GM12878 (cell line): ENCODE results near the gene PLEKHN1. TPM values are rescaled to one million over a fixed set of nuclear protein-coding genes. Genes with fewer than 3 reads are reported as not detected.
A peak's percentile ranks its signal among the peaks of the same experiment; 100 is the strongest.

Experiments used
- ATAC-seq: fragments of 200-7000 bp; cut with Tn5 transposase; 3 replicates; pipeline ENCODE4 v1.9.1; 2020; ENCODE audit warnings: mild to moderate bottlenecking, moderate library complexity
- BruUV-seq: library from RNA; stranded (reverse); fragments of 400-500 nt; replicated peaks from 2 replicates; lab custom pipeline; 2021; lab: Mats Ljungman, UMichigan
- CTCF ChIA-PET: fragments of 300-600 bp; sonication (Branson Sonifier 250); formaldehyde crosslinking; extraction: SDS; loops from one replicate; lab custom pipeline; 2021; ENCODE audit warnings: inconsistent platforms; lab: Yijun Ruan, JAX
- POLR2A ChIA-PET: fragments of 350-600 bp; formaldehyde crosslinking; extraction: SDS; loops from one replicate; lab custom pipeline; 2021; ENCODE audit warnings: inconsistent platforms; lab: Charles Lee
- RAD21 ChIA-PET: fragments of 300-600 bp; sonication (Branson Sonifier 250); formaldehyde crosslinking; loops from one replicate; lab custom pipeline; 2023; ENCODE audit warnings: antibody characterized with exemption; ENCODE audit not compliant: unreplicated experiment; lab: Charles Lee
- SMC1A ChIA-PET: fragments of 300-600 bp; sonication (Branson Sonifier 250); formaldehyde crosslinking; loops from one replicate; lab custom pipeline; 2023; ENCODE audit not compliant: unreplicated experiment, uncharacterized antibody; lab: Charles Lee
- DNase-seq: peaks from one replicate; pipeline ENCODE4 v3.0.0-alpha.2; 2011; ENCODE audit warnings: low read depth, low spot score
- FAIRE-seq: peaks from 3 replicates; lab custom pipeline; 2011; peaks lifted over from hg19 to GRCh38; lab: Jason Lieb, UNC
- H2AFZ ChIP-seq: 2 replicates; pipeline ENCODE4 v1.6.0; 2011; ENCODE audit warnings: low read depth, low read length, control low read depth; ENCODE audit not compliant: control insufficient read depth
- H3K27ac ChIP-seq: 2 replicates; pipeline ENCODE4 v1.5.1; 2011; ENCODE audit warnings: control low read depth; ENCODE audit not compliant: control insufficient read depth, insufficient read depth
- H3K27me3 ChIP-seq, 2 experiments: replicated peaks in 1 of 2; 2 replicates each; pipeline versions ENCODE4 v1.6.0 to v1.6.1; 2011; ENCODE audit warnings: low read length in 1 of 2; ENCODE audit not compliant: control insufficient read depth in 2 of 2, insufficient read depth in 2 of 2
- H3K36me3 ChIP-seq, 2 experiments: 2 replicates each; pipeline ENCODE4 v1.5.1; 2011; ENCODE audit warnings: low read length in 1 of 2; ENCODE audit not compliant: control insufficient read depth in 2 of 2, insufficient read depth in 2 of 2
- H3K4me1 ChIP-seq: 2 replicates; pipeline ENCODE4 v1.6.1; 2011; ENCODE audit warnings: mild to moderate bottlenecking, low read length, moderate library complexity, mixed read lengths; ENCODE audit not compliant: control insufficient read depth, insufficient read depth
- H3K4me2 ChIP-seq: 2 replicates; pipeline ENCODE4 v1.6.0; 2011; ENCODE audit warnings: control low read depth; ENCODE audit not compliant: control insufficient read depth, insufficient read depth
- H3K4me3 ChIP-seq: fragments of 200-600 bp; sonication (generic); 2 replicates; pipeline ENCODE4 v1.5.1; 2016
- H3K79me2 ChIP-seq: 2 replicates; pipeline ENCODE4 v1.6.0; 2011; ENCODE audit warnings: low read length; ENCODE audit not compliant: control insufficient read depth, insufficient read depth
- H3K9ac ChIP-seq: 2 replicates; pipeline ENCODE4 v1.8.0; 2011; ENCODE audit warnings: low read length, control low read depth, mixed read lengths; ENCODE audit not compliant: control insufficient read depth, insufficient read depth
- H3K9me3 ChIP-seq: replicated peaks from 3 replicates; pipeline ENCODE4 v1.5.1; 2011; ENCODE audit warnings: mild to moderate bottlenecking, low read length; ENCODE audit not compliant: control insufficient read depth, insufficient read depth
- H4K20me1 ChIP-seq: 2 replicates; pipeline ENCODE4 v1.6.0; 2011; ENCODE audit not compliant: control insufficient read depth, insufficient read depth
- ATF7 ChIP-seq: fragments of 450-650 bp; IDR thresholded peaks from 2 replicates; pipeline ENCODE4 v1.6.1; 2016; ENCODE audit warnings: low read depth, mild to moderate bottlenecking
- BCL11A ChIP-seq: IDR thresholded peaks from 2 replicates; pipeline ENCODE4 v1.6.1; 2011; ENCODE audit warnings: low read depth, low read length
- CTCF ChIP-seq, 3 experiments: IDR thresholded peaks in 2 of 3; conservative IDR thresholded peaks in 1 of 3; 2 replicates each; pipeline ENCODE4 v1.5.1; 2011; ENCODE audit warnings: low read depth in 3 of 3, low read length in 3 of 3, mild to moderate bottlenecking in 3 of 3, control low read depth in 2 of 3, moderate library complexity in 2 of 3, inconsistent platforms in 1 of 3, mixed read lengths in 1 of 3; ENCODE audit not compliant: control insufficient read depth in 2 of 3, insufficient read depth in 1 of 3; ENCODE audit errors: extremely low read depth in 1 of 3
- HDAC2 ChIP-seq: fragments of 200-600 bp; sonication (generic); IDR thresholded peaks from 2 replicates; pipeline ENCODE4 v1.6.1; 2017
- HDGF ChIP-seq: fragments of 450-650 bp; IDR thresholded peaks from 2 replicates; pipeline ENCODE4 v1.6.1; 2016; ENCODE audit warnings: antibody characterized with exemption
- JUNB ChIP-seq: IDR thresholded peaks from 2 replicates; pipeline ENCODE4 v1.6.1; 2016; ENCODE audit warnings: antibody characterized with exemption, mild to moderate bottlenecking
- MEF2B ChIP-seq: fragments of 450-650 bp; IDR thresholded peaks from 2 replicates; pipeline ENCODE4 v1.6.1; 2018; ENCODE audit warnings: mild to moderate bottlenecking, moderate library complexity; ENCODE audit not compliant: partially characterized antibody, poor library complexity, severe bottlenecking
- RFX5 ChIP-seq: IDR thresholded peaks from 2 replicates; pipeline ENCODE4 v1.6.1; 2011; ENCODE audit warnings: low read depth, low read length, improper control_type of control experiment
- SMAD1 ChIP-seq: fragments of 450-650 bp; IDR thresholded peaks from 2 replicates; pipeline ENCODE4 v1.6.1; 2018; ENCODE audit warnings: mild to moderate bottlenecking, low read depth; ENCODE audit not compliant: partially characterized antibody
- STAT1 ChIP-seq: fragments of 450-650 bp; conservative IDR thresholded peaks from 2 replicates; pipeline ENCODE4 v1.6.1; 2014; ENCODE audit warnings: antibody characterized with exemption, mild to moderate bottlenecking
- ZBED1 ChIP-seq: IDR thresholded peaks from 2 replicates; pipeline ENCODE4 v1.6.1; 2016; ENCODE audit warnings: borderline replicate concordance
- ZNF274 ChIP-seq: IDR thresholded peaks from one replicate; pipeline ENCODE4 v1.8.0; 2011; ENCODE audit not compliant: insufficient read length, insufficient read depth
- WGBS: methylation state at CpG from one replicate; pipeline ENCODE4 v1.1.6; 2016; ENCODE audit warnings: low lambda C conversion rate; ENCODE audit not compliant: insufficient replicate concordance, insufficient coverage; ENCODE audit errors: missing lambda C conversion rate; 5-methylcytosine and 5-hydroxymethylcytosine counted together
- in situ Hi-C: fragments of 300-500 bp; cut with MboI; formaldehyde crosslinking; loops from 9 replicates; pipeline ENCODE4 v1.14.3; 2018; ENCODE audit warnings: mixed read lengths
- intact Hi-C: fragments of 100-400 bp; cut with micrococcal nuclease; formaldehyde crosslinking; loops from one replicate; pipeline ENCODE4 v1.14.2; 2022; ENCODE audit not compliant: unreplicated experiment
- polyA plus RNA-seq, 11 experiments: library from polyadenylated mRNA; depleted of rRNA in 4 of 11; unstranded in 6 of 11; stranded (reverse) in 5 of 11; fragments of >200 nt; fragmentation: Nextera tagmentation in 4 of 11; fragmentation: Illumina TruSeq in 1 of 11; extraction: Ambion mirVana in 4 of 11; extraction: Trizol in 1 of 11; gene quantifications; 1 replicate in 1 of 11; 2 replicates in 10 of 11; pipeline versions ENCODE4 v1.2.1 to v1.2.3, GENCODE V29; 2011 to 2016; ENCODE audit warnings: inconsistent platforms in 2 of 11, missing spikeins in 2 of 11, low read depth in 1 of 11
- total RNA-seq, 4 experiments: library from RNA; depleted of rRNA in 3 of 4; stranded (reverse); fragments of >200 nt in 3 of 4; fragmentation: Illumina TruSeq in 1 of 4; extraction: Trizol in 1 of 4; gene quantifications; 2 replicates each; pipeline versions ENCODE4 v1.2.1 to v1.2.3, GENCODE V29; 2013 to 2021
- TF ChIP-seq, protein P1 (sequence below): fragments of 450-650 bp; formaldehyde crosslinking; IDR thresholded peaks from 2 replicates; pipeline ENCODE4 v1.4.0; 2022; ENCODE audit warnings: mild to moderate bottlenecking, moderate library complexity

The PLEKHN1 gene
- total and polyA plus RNA-seq, 10 of the 15 experiments (the other 5 are each of a cell fraction or from before 2014, with no cell fraction given): 0.04 to 0.26 (median 0.18) TPM; not detected in 6

GRCh38 chr1:951364-951763 is 14.9 kb upstream of the PLEKHN1 start:
- in situ Hi-C loops (no loop called here), intact Hi-C loops (no loop called here)
- SMC1A ChIA-PET: no interaction called here
- Histone ChIP-seq H3K4me2 (no peak overlapping the region), H3K4me3 (no peak overlapping the region), H3K9ac (no peak overlapping the region), H3K27me3 (no peaks in the 10 kb centered on the region), H3K36me3 (peaks cover 27 to 62% of the 10 kb centered on the region in 2 experiments), H3K9me3 (no peaks in the 10 kb centered on the region), H2AFZ (no peak overlapping the region), H3K79me2 (no peaks in the 10 kb centered on the region), H3K4me1 (no peaks in the 10 kb centered on the region), H4K20me1 (peaks cover 5% of the 10 kb centered on the region), H3K27ac (no peak overlapping the region)
- TF ChIP-seq CTCF (IDR thresholded peaks at IDR 0.05 in 2 of 3, conservative IDR thresholded peaks at IDR 0.05 in 1 of 3; ENCODE audit: control insufficient read depth in 2 of 3, extremely low read depth in 1 of 3, insufficient read depth in 1 of 3, low read depth in 3 of 3, low read length in 3 of 3) (0 out of 6 replicates have a peak, but pooled peaks of 1 of the 3 experiments have one; percentile 14), ZBED1 (no peak)
- BruUV-seq: no TSS peak
- 82% methylated on average over 6 of the region's 6 CpGs for WGBS
- RAD21 ChIA-PET: no interaction called here
- DNase-seq (no peak), ATAC-seq (no peak), FAIRE-seq (no peak)
- CTCF ChIA-PET: interaction anchor here (0.6 kb wide), 1 partner anchor 47 kb away, joined by 3 read pairs; no protein-coding TSS in a partner anchor
- POLR2A ChIA-PET: no interaction called here

GRCh38 chr1:952201-952600 is 14.1 kb upstream of the PLEKHN1 start:
- Histone ChIP-seq H3K27ac (no peak overlapping the region), H3K36me3 (peaks cover 27 to 63% of the 10 kb centered on the region in 2 experiments), H3K4me1 (peaks cover 4% of the 10 kb centered on the region), H3K9me3 (no peaks in the 10 kb centered on the region), H3K27me3 (no peaks in the 10 kb centered on the region), H4K20me1 (peaks cover 5% of the 10 kb centered on the region), H2AFZ (no peak overlapping the region), H3K4me2 (no peak overlapping the region), H3K4me3 (no peak overlapping the region), H3K9ac (no peak overlapping the region), H3K79me2 (peaks cover 2% of the 10 kb centered on the region)
- FAIRE-seq (no peak), ATAC-seq (no peak), DNase-seq (no peak)
- WGBS: 86% methylated on average over 15 of the region's 15 CpGs
- CTCF ChIA-PET: interaction anchor here (0.6 kb wide), 1 partner anchor 48 kb away, joined by 3 read pairs; no protein-coding TSS in a partner anchor
- in situ Hi-C loops (no loop called here), intact Hi-C loops (no loop called here)
- SMC1A ChIA-PET: no interaction called here
- BruUV-seq: no TSS peak
- POLR2A ChIA-PET: no interaction called here
- RAD21 ChIA-PET: no interaction called here
- TF ChIP-seq MEF2B (no peak), JUNB (no peak), SMAD1 (no peak), ZNF274 (no peak), STAT1 (no peak), BCL11A (no peak), HDAC2 (no peak), ATF7 (no peak), HDGF (no peak), RFX5 (no peak)
- TF ChIP-seq, protein P1, sequence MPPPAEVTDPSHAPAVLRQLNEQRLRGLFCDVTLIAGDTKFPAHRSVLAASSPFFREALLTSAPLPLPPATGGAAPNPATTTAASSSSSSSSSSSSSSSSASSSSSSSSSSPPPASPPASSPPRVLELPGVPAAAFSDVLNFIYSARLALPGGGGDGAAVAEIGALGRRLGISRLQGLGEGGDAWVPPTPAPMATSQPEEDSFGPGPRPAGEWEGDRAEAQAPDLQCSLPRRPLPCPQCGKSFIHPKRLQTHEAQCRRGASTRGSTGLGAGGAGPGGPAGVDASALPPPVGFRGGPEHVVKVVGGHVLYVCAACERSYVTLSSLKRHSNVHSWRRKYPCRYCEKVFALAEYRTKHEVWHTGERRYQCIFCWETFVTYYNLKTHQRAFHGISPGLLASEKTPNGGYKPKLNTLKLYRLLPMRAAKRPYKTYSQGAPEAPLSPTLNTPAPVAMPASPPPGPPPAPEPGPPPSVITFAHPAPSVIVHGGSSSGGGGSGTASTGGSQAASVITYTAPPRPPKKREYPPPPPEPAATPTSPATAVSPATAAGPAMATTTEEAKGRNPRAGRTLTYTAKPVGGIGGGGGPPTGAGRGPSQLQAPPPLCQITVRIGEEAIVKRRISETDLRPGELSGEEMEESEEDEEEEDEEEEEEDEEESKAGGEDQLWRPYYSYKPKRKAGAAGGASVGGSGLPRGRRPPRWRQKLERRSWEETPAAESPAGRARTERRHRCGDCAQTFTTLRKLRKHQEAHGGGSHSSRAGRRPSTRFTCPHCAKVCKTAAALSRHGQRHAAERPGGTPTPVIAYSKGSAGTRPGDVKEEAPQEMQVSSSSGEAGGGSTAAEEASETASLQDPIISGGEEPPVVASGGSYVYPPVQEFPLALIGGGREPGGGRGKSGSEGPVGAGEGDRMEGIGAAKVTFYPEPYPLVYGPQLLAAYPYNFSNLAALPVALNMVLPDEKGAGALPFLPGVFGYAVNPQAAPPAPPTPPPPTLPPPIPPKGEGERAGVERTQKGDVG (CRISPR knock-in tag): no peak
